HEK293 (cell line): ENCODE data around the gene EBF3.

Experiments used
- CTCF ChIA-PET: fragments of 350-600 bp; formaldehyde crosslinking; extraction: SDS; loops from one replicate; lab custom pipeline; 2021; ENCODE audit warnings: antibody characterized with exemption; lab: Yijun Ruan, JAX
- POLR2A ChIA-PET: fragments of 300-600 bp; formaldehyde crosslinking; extraction: SDS; loops from one replicate; lab custom pipeline; 2020; ENCODE audit warnings: antibody characterized with exemption, inconsistent platforms; lab: Yijun Ruan, JAX
- H3K27ac ChIP-seq: fragments of 200-500 bp; sonication (Bioruptor generic); 2 replicates; pipeline ENCODE4 v1.5.1; 2014; ENCODE audit warnings: low read depth, low read length, control low read depth, inconsistent platforms; ENCODE audit errors: extremely low read depth
- H3K36me3 ChIP-seq, 2 experiments: fragments of 200-500 bp in 1 of 2; sonication (Bioruptor generic) in 1 of 2; 1 replicate in 1 of 2; 2 replicates in 1 of 2; pipeline ENCODE4 v1.5.1; 2014 to 2017; ENCODE audit warnings: inconsistent platforms in 2 of 2, low read length in 2 of 2; ENCODE audit not compliant: control insufficient read depth in 2 of 2, insufficient read depth in 1 of 2
- H3K4me1 ChIP-seq: fragments of 200-500 bp; sonication (Bioruptor generic); 2 replicates; pipeline ENCODE4 v1.5.1; 2014; ENCODE audit warnings: mild to moderate bottlenecking, low read length, inconsistent platforms; ENCODE audit not compliant: control insufficient read depth, insufficient read depth
- H3K4me3 ChIP-seq: 2 replicates; pipeline ENCODE4 v1.5.1; 2011; ENCODE audit warnings: low read depth, mild to moderate bottlenecking, control low read depth, low read length, moderate library complexity
- H3K9me3 ChIP-seq: fragments of 200-500 bp; sonication (Bioruptor generic); 2 replicates; pipeline ENCODE4 v1.5.1; 2014; ENCODE audit warnings: low read depth, low read length, inconsistent platforms; ENCODE audit not compliant: control insufficient read depth, insufficient read depth
- BCL11B ChIP-seq: fragments of 450-650 bp; formaldehyde crosslinking; IDR thresholded peaks from 2 replicates; pipeline ENCODE4 v1.5.1; 2016; ENCODE audit warnings: low read depth, missing biosample characterization, missing genetic modification characterization
- KLF8 ChIP-seq: fragments of 450-650 bp; formaldehyde crosslinking; IDR thresholded peaks from 2 replicates; pipeline ENCODE4 v1.5.1; 2016; ENCODE audit warnings: missing biosample characterization, missing genetic modification characterization
- REPIN1 ChIP-seq: fragments of 450-650 bp; formaldehyde crosslinking; IDR thresholded peaks from 2 replicates; pipeline ENCODE4 v1.5.1; 2017; ENCODE audit warnings: missing biosample characterization, missing genetic modification characterization, low read depth
- ZBTB17 ChIP-seq: fragments of 450-650 bp; formaldehyde crosslinking; IDR thresholded peaks from 2 replicates; pipeline ENCODE4 v1.5.1; 2016; ENCODE audit warnings: missing biosample characterization, missing genetic modification characterization
- ZNF112 ChIP-seq: fragments of 450-650 bp; formaldehyde crosslinking; IDR thresholded peaks from 2 replicates; pipeline ENCODE4 v1.5.0; 2017; ENCODE audit warnings: missing biosample characterization, missing genetic modification characterization
- ZNF146 ChIP-seq: fragments of 450-650 bp; formaldehyde crosslinking; IDR thresholded peaks from 2 replicates; pipeline ENCODE4 v1.5.1; 2016; ENCODE audit warnings: missing biosample characterization, missing genetic modification characterization
- ZNF2 ChIP-seq: fragments of 450-650 bp; formaldehyde crosslinking; IDR thresholded peaks from 2 replicates; pipeline ENCODE4 v1.5.1; 2016; ENCODE audit warnings: missing biosample characterization, missing genetic modification characterization
- ZNF37A ChIP-seq: fragments of 450-650 bp; IDR thresholded peaks from 2 replicates; pipeline ENCODE4 v1.5.1; 2018; ENCODE audit warnings: missing biosample characterization, missing genetic modification characterization
- ZNF433 ChIP-seq: fragments of 450-650 bp; formaldehyde crosslinking; IDR thresholded peaks from 2 replicates; pipeline ENCODE4 v1.5.1; 2016; ENCODE audit warnings: missing biosample characterization, missing genetic modification characterization, low read depth
- ZNF48 ChIP-seq: fragments of 450-650 bp; formaldehyde crosslinking; IDR thresholded peaks from 2 replicates; pipeline ENCODE4 v1.5.1; 2016; ENCODE audit warnings: missing biosample characterization, missing genetic modification characterization
- ZNF548 ChIP-seq: fragments of 450-650 bp; formaldehyde crosslinking; IDR thresholded peaks from 2 replicates; pipeline ENCODE4 v1.5.1; 2016; ENCODE audit warnings: missing biosample characterization, missing genetic modification characterization
- ZNF555 ChIP-seq: fragments of 450-650 bp; formaldehyde crosslinking; conservative IDR thresholded peaks from 2 replicates; pipeline ENCODE4 v1.5.1; 2017; ENCODE audit warnings: missing biosample characterization, mild to moderate bottlenecking, missing genetic modification characterization, inconsistent platforms
- ZNF610 ChIP-seq: fragments of 450-650 bp; formaldehyde crosslinking; IDR thresholded peaks from 2 replicates; pipeline ENCODE4 v1.5.1; 2016; ENCODE audit warnings: missing biosample characterization, missing genetic modification characterization, borderline replicate concordance
- ZNF791 ChIP-seq: fragments of 450-650 bp; formaldehyde crosslinking; IDR thresholded peaks from 2 replicates; pipeline ENCODE4 v1.5.1; 2016; ENCODE audit warnings: missing biosample characterization, missing genetic modification characterization
- ZNF830 ChIP-seq: fragments of 450-650 bp; IDR thresholded peaks from 2 replicates; pipeline ENCODE4 v1.5.0; 2018; ENCODE audit warnings: missing biosample characterization, missing genetic modification characterization, low read depth, mild to moderate bottlenecking, moderate library complexity
- TF ChIP-seq, protein P1 (sequence below): fragments of 450-650 bp; formaldehyde crosslinking; IDR thresholded peaks from 2 replicates; pipeline ENCODE4 v1.5.1; 2016; ENCODE audit warnings: missing biosample characterization, missing genetic modification characterization
- TF ChIP-seq, protein P2 (sequence below): fragments of 450-650 bp; formaldehyde crosslinking; IDR thresholded peaks from 2 replicates; pipeline ENCODE4 v1.5.1; 2016; ENCODE audit warnings: missing biosample characterization, missing genetic modification characterization
- TF ChIP-seq, protein P3 (sequence below): fragments of 450-650 bp; formaldehyde crosslinking; IDR thresholded peaks from 2 replicates; pipeline ENCODE4 v1.5.1; 2016; ENCODE audit warnings: missing biosample characterization, missing genetic modification characterization, low read depth
- TF ChIP-seq, protein P4 (sequence below): fragments of 450-650 bp; formaldehyde crosslinking; IDR thresholded peaks from 2 replicates; pipeline ENCODE4 v1.5.1; 2016; ENCODE audit warnings: missing biosample characterization, missing genetic modification characterization

The EBF3 gene

DNA sequence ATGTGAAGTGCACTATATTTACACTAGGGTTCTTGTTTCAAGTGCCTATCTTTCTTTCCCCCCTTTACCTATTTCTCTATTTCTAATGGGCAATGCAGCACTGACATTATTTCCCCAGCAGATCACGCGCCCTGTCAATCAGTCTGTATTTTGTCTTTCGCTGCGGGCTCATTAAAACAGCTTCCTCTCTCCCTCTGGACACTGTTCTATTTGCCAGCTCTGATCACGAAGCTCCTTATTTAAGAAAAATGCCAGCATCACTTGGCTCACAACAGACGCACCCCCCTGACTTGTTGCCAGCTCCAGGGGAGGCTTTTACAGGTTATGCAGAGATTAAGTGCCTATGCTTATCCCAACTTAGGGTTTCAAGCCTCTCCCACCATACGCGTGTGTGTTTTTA lies 78.5 kb downstream of the EBF3 start (continued):
- TF ChIP-seq BCL11B (tag by site-specific recombination) = no peak
- TF ChIP-seq ZNF555 = no peak
- no peak for TF ChIP-seq ZBTB17 (tag by site-specific recombination)
- no peak for TF ChIP-seq ZNF433 (tag by site-specific recombination)
- TF ChIP-seq ZNF146 = no peak

DNA sequence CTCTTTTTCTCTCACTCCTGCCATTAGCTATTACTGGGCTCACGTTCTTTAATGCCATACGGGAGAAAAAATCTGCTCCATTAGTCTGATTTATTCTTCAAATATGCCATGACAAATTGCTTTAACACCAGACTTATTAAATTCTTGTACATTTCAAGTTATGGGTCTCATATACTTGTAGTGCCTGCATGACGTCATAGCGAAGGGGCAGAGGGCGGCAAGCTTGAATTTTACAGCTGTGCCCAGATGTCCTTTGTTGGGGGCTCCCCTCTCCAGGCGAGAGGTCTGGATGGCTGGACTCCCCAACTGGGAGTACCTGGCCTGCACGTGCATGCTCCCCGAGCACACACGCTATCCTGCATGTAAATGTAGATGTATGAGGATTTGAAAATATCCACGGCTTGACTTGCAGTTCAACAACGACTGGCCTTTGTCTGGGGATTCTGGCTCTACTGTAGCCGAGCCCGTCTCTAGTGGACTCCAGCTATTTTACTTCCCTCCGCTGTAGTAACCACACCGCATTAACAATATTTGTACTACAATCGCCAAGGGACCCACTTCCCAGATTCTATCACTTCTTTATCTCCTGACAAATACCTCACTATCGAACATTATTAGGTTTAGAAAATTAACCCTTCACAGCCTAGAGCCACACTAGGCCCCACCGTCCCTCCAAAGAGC lies 79.5 kb downstream of the EBF3 start:
- POLR2A ChIA-PET = no interaction called here
- no peaks in the 10 kb centered on the region for H3K9me3 ChIP-seq
- H3K4me3 ChIP-seq = no peak overlapping the region
- H3K36me3 ChIP-seq = no peaks in the 10 kb centered on the region
- no peak overlapping the region for H3K27ac ChIP-seq
- peaks cover 3% of the 10 kb centered on the region for H3K4me1 ChIP-seq
- CTCF ChIA-PET = interaction anchor here (0.7 to 0.8 kb wide), 2 partner anchors 87 to 118 kb away, joined by 4 read pairs; no protein-coding TSS in a partner anchor
- TF ChIP-seq, protein P1, sequence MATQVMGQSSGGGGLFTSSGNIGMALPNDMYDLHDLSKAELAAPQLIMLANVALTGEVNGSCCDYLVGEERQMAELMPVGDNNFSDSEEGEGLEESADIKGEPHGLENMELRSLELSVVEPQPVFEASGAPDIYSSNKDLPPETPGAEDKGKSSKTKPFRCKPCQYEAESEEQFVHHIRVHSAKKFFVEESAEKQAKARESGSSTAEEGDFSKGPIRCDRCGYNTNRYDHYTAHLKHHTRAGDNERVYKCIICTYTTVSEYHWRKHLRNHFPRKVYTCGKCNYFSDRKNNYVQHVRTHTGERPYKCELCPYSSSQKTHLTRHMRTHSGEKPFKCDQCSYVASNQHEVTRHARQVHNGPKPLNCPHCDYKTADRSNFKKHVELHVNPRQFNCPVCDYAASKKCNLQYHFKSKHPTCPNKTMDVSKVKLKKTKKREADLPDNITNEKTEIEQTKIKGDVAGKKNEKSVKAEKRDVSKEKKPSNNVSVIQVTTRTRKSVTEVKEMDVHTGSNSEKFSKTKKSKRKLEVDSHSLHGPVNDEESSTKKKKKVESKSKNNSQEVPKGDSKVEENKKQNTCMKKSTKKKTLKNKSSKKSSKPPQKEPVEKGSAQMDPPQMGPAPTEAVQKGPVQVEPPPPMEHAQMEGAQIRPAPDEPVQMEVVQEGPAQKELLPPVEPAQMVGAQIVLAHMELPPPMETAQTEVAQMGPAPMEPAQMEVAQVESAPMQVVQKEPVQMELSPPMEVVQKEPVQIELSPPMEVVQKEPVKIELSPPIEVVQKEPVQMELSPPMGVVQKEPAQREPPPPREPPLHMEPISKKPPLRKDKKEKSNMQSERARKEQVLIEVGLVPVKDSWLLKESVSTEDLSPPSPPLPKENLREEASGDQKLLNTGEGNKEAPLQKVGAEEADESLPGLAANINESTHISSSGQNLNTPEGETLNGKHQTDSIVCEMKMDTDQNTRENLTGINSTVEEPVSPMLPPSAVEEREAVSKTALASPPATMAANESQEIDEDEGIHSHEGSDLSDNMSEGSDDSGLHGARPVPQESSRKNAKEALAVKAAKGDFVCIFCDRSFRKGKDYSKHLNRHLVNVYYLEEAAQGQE (tag by site-specific recombination) = no peak
- TF ChIP-seq REPIN1 (tag by site-specific recombination) (no peak), ZNF112 (tag by site-specific recombination) (no peak), ZNF548 (tag by site-specific recombination) (no peak), ZNF2 (tag by site-specific recombination) (no peak)

DNA sequence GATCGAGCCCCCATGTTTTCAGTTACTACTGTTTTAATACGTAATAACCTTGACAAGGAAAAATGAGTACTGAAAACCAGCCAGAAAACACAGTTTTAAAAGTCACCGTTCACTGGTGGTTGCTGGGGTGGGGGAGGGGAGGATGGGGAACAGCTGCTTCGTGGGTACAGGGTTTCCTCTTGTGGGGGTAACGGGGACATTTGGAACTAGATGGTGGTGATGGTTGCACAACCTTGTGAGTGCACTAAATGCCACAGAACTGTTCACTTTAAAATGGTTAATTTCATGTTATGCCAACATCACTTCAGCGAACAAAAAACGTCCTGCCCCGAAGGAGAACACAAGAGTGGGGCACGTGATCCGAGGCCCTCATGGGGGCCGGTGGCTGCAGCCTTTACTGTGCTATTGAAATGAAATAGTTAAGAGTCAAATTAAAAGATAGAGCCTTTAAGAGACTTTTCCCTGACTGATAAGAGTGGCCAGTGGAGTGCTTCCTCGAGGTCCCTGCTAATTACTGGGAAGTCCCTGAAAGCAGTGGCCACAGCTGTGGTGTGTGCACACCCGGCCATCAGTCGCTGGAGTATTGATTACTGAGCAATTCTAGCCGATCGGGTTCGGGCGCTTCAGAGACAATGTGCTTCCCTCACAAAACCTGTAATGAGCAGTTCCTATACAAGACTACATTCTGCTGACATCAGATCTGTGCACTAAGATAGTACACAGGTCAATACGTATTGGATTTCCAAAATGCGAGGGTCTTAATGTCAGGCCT lies 80.3 kb downstream of the EBF3 start:
- Histone ChIP-seq H3K9me3 (no peaks in the 10 kb centered on the region), H3K4me3 (no peak overlapping the region), H3K36me3 (no peaks in the 10 kb centered on the region), H3K4me1 (peaks cover 3% of the 10 kb centered on the region), H3K27ac (no peak overlapping the region)
- TF ChIP-seq ZNF433 (tag by site-specific recombination) = no peak
- no peak for TF ChIP-seq ZNF37A (tag by site-specific recombination)
- TF ChIP-seq, protein P2, sequence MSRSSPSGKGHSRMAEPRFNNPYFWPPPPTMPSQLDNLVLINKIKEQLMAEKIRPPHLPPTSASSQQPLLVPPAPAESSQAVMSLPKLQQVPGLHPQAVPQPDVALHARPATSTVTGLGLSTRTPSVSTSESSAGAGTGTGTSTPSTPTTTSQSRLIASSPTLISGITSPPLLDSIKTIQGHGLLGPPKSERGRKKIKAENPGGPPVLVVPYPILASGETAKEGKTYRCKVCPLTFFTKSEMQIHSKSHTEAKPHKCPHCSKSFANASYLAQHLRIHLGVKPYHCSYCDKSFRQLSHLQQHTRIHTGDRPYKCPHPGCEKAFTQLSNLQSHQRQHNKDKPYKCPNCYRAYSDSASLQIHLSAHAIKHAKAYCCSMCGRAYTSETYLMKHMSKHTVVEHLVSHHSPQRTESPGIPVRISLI (tag by site-specific recombination) = no peak
- no peak for TF ChIP-seq ZNF830
- no peak for TF ChIP-seq ZNF48
- TF ChIP-seq, protein P3, sequence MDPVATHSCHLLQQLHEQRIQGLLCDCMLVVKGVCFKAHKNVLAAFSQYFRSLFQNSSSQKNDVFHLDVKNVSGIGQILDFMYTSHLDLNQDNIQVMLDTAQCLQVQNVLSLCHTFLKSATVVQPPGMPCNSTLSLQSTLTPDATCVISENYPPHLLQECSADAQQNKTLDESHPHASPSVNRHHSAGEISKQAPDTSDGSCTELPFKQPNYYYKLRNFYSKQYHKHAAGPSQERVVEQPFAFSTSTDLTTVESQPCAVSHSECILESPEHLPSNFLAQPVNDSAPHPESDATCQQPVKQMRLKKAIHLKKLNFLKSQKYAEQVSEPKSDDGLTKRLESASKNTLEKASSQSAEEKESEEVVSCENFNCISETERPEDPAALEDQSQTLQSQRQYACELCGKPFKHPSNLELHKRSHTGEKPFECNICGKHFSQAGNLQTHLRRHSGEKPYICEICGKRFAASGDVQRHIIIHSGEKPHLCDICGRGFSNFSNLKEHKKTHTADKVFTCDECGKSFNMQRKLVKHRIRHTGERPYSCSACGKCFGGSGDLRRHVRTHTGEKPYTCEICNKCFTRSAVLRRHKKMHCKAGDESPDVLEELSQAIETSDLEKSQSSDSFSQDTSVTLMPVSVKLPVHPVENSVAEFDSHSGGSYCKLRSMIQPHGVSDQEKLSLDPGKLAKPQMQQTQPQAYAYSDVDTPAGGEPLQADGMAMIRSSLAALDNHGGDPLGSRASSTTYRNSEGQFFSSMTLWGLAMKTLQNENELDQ (tag by site-specific recombination) = no peak
- TF ChIP-seq ZNF610 (tag by site-specific recombination) = no peak
- TF ChIP-seq ZNF791 (tag by site-specific recombination) = no peak
- TF ChIP-seq, protein P4, sequence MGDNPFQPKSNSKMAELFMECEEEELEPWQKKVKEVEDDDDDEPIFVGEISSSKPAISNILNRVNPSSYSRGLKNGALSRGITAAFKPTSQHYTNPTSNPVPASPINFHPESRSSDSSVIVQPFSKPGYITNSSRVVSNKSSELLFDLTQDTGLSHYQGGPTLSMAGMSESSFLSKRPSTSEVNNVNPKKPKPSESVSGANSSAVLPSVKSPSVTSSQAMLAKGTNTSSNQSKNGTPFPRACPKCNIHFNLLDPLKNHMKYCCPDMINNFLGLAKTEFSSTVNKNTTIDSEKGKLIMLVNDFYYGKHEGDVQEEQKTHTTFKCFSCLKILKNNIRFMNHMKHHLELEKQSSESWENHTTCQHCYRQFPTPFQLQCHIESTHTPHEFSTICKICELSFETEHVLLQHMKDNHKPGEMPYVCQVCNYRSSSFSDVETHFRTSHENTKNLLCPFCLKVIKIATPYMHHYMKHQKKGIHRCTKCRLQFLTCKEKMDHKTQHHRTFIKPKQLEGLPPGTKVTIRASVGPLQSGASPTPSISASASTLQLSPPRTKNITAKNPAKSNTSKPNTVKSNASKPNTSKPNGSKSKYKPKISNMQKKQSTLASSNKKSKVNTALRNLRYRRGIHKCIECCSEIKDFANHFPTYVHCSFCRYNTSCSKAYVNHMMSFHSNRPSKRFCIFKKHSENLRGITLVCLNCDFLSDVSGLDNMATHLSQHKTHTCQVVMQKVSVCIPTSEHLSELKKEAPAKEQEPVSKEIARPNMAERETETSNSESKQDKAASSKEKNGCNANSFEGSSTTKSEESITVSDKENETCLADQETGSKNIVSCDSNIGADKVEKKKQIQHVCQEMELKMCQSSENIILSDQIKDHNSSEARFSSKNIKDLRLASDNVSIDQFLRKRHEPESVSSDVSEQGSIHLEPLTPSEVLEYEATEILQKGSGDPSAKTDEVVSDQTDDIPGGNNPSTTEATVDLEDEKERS (tag by site-specific recombination) = no peak
- TF ChIP-seq KLF8 (tag by site-specific recombination) = no peak
- ChIA-PET CTCF (interaction anchor here (0.7 kb wide), 1 partner anchor 87 kb away, joined by 4 read pairs; no protein-coding TSS in a partner anchor), POLR2A (no interaction called here)
